Measurements from ENCODE around the gene ADGRA3. TPM values are rescaled to one million over a fixed set of nuclear protein-coding genes. Genes with fewer than 3 reads are reported as not detected.

Gene ADGRA3
- total and polyA plus RNA-seq, 8 donors: 17.6 to 67.1 (median 63.5) TPM

DNA sequence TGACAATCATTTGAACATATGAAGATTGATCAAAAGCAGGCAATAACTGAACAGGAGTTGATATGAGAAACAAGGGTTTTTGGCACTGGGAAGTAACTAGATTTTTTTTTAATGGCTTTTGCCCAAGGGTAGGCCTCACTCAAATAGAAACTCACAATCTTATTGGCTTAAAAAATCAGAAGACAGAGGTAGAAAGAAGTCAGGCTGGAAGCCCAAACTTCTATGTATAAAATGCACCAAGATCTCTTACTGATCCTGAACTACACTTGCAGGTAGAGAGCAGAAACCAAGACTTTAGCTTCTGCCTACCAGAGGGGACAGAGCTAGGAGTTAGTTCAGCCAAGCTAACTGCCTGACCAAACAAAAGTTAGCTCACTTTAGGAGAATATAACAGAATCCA, 74.9 kb downstream of the ADGRA3 start:
- DNase-seq (no peak), ATAC-seq (no peak)
- Histone ChIP-seq H3K9me3 (no peaks in the 10 kb centered on the region), H3K27ac (no peak overlapping the region), H3K36me3 (peaks cover 0 to 10% of the 10 kb centered on the region in 2 donors), H3K4me3 (no peak overlapping the region), H3K27me3 (no peaks in the 10 kb centered on the region), H3K4me1 (no peaks in the 10 kb centered on the region)
- intact Hi-C loops (cut with DNase I): no loop called here
- TF ChIP-seq, protein P1, sequence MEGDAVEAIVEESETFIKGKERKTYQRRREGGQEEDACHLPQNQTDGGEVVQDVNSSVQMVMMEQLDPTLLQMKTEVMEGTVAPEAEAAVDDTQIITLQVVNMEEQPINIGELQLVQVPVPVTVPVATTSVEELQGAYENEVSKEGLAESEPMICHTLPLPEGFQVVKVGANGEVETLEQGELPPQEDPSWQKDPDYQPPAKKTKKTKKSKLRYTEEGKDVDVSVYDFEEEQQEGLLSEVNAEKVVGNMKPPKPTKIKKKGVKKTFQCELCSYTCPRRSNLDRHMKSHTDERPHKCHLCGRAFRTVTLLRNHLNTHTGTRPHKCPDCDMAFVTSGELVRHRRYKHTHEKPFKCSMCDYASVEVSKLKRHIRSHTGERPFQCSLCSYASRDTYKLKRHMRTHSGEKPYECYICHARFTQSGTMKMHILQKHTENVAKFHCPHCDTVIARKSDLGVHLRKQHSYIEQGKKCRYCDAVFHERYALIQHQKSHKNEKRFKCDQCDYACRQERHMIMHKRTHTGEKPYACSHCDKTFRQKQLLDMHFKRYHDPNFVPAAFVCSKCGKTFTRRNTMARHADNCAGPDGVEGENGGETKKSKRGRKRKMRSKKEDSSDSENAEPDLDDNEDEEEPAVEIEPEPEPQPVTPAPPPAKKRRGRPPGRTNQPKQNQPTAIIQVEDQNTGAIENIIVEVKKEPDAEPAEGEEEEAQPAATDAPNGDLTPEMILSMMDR (IDR thresholded peaks at IDR 0.05): no peak

DNA sequence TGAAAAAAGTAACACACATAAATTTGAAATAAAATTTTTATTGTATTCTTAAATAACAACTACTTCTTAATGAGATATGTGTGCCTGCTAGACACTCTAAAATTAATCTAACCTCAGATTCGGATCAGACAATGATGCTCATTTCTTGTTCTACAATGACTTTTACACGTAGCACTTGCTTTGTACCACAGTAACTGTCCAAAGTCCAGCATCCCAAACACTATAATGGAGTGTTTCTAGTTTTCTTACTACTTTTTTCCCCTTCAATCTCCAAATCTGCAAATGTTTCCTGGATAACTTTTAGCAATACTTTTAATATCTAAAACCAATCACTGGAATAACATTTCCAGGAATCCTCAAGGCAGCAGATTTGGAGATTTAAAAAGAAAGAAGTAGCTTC, 75.9 kb downstream of the ADGRA3 start:
- no peak for ATAC-seq

DNA sequence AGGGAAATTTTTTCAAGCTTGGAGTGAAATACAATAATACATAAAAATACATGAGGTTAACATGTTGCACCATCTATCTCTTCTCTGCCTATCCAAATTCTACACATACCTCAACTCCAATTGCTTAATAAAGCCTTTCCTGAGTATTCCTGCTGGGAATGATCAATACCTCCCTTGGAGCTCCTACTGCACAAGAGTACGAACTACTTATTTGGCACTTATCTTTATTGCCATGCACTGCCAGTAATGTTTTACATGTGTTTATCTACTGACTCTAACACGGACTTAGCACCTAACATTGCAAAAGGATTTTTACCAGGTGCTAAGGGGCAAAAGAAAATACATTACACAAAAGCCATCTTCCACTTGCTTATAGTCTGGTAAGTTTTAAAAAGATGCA, 80.2 kb downstream of the ADGRA3 start:
- no peak for ATAC-seq
- no peaks in the 10 kb centered on the region for H3K36me3 ChIP-seq
- DNase-seq: no peak
- H3K4me3 ChIP-seq: no peak overlapping the region
- H3K27me3 ChIP-seq: no peaks in the 10 kb centered on the region
- H3K4me1 ChIP-seq: no peaks in the 10 kb centered on the region
- intact Hi-C loops (cut with DNase I): no loop called here
- H3K27ac ChIP-seq: no peak overlapping the region
- no peaks in the 10 kb centered on the region for H3K9me3 ChIP-seq
- TF ChIP-seq, protein P1 (IDR thresholded peaks at IDR 0.05): no peak

More for the DNA sequence above, 75.9 kb downstream of the ADGRA3 start:
- no peak overlapping the region for H3K27ac ChIP-seq
- TF ChIP-seq, protein P1 (IDR thresholded peaks at IDR 0.05): no peak
- no peaks in the 10 kb centered on the region for H3K27me3 ChIP-seq
- H3K9me3 ChIP-seq: no peaks in the 10 kb centered on the region
- H3K36me3 ChIP-seq: peaks cover 0 to 7% of the 10 kb centered on the region in 2 donors
- no peaks in the 10 kb centered on the region for H3K4me1 ChIP-seq
- DNase-seq: no peak
- intact Hi-C loops (cut with DNase I): no loop called here
- H3K4me3 ChIP-seq: no peak overlapping the region

DNA sequence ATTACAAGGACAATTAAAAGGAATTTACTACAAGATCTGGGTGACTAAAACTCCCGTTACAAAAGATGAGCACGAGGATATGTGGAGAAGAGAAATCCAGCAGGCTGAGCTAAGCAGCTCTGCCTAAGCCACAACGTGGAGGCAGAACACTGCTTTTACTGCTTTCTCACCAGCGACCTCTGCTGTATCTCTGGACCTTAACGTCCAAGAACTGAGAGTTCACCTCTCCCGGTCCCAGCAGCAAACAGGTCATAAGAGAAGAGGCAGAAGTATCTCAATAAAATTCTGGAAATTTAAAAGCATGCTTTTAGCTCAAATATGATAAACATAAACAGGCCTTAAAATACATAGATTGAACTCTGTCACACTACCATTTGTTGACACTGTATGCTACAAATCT, 81.0 kb downstream of the ADGRA3 start:
- no peaks in the 10 kb centered on the region for H3K4me1 ChIP-seq
- ATAC-seq: peak; percentile 84
- intact Hi-C loops (cut with DNase I): no loop called here

DNA sequence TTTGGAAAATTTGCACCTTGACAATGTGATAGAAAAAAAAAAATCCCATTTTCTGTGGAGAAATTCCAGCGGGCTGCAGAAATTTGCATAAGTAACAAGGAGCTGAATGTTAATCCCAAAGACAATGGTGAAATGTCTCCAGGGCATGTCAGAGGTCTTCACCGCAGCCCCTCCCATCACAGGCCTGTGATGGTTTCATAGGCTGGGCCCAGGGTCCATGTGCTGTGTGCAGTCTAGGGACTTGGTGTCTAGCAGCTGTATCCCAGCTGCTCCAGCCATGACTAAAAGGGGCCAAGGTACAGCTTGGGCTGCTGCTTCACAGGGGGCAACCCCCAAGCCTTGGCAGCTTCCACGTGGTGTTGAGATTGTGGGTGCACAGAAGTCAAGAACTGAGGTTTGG, 85.2 kb downstream of the ADGRA3 start:
- Histone ChIP-seq H3K9me3 (no peaks in the 10 kb centered on the region), H3K27me3 (no peaks in the 10 kb centered on the region), H3K4me3 (no peak overlapping the region), H3K4me1 (no peaks in the 10 kb centered on the region), H3K36me3 (no peaks in the 10 kb centered on the region), H3K27ac (no peak overlapping the region)
- DNase-seq: no peak
- TF ChIP-seq, protein P1 (IDR thresholded peaks at IDR 0.05): no peak
- no peak for ATAC-seq
- intact Hi-C loops (cut with DNase I): no loop called here

More for the DNA sequence above, 81.0 kb downstream of the ADGRA3 start:
- H3K36me3 ChIP-seq: no peaks in the 10 kb centered on the region
- TF ChIP-seq, protein P1 (IDR thresholded peaks at IDR 0.05): peak in 1 of 2 donors; percentile 17
- peak in 1 of 4 donors; percentile 36 for DNase-seq
- H3K9me3 ChIP-seq: no peaks in the 10 kb centered on the region
- no peak overlapping the region for H3K4me3 ChIP-seq
- H3K27ac ChIP-seq: no peak overlapping the region
- no peaks in the 10 kb centered on the region for H3K27me3 ChIP-seq

Measured in left lung (tissue), 10 donors.